ENCODE data around the gene WDR93. TPM values are rescaled to one million over a fixed set of nuclear protein-coding genes. Genes with fewer than 3 reads are reported as not detected.
A peak's percentile ranks its signal among the peaks of the same experiment; 100 is the strongest.
"Not testable (repeated sequence)": the region's sequence is repeated elsewhere in the genome, so short reads cannot be mapped to it uniquely, and the experiment has no call there.

Gene WDR93
- total and polyA plus RNA-seq, 4 donors: 0.08 TPM; not detected in 2

DNA sequence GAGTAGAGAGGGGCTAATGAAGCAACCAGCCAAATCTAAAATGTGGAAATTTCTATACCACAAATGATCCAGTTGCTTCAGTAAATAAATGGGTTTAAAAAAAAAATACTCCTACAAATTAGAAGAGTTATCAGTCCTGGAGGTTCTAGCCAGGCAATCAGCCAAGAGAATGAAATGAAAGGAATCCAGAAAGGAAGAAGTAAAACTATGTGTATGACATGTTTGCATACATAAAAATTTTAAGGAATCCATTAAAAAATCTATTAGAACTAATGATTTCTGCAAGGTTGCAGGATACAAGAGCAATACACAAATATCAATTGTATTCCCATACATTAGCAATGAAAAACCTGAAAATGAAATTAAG, 95.1 kb downstream of the WDR93 start:
- no peak overlapping the region for H3K27ac ChIP-seq (ENCODE audit: low read depth in 1 of 2, low read length in 2 of 2)
- H3K36me3 ChIP-seq (ENCODE audit: control insufficient read depth in 4 of 4, insufficient read depth in 3 of 4, low read depth in 1 of 4, low read length in 3 of 4): peaks cover 14 to 27% (median 17%) of the 10 kb centered on the region in 4 donors
- H3K9ac ChIP-seq (ENCODE audit: low read depth in 1 of 2, low read length in 2 of 2): no peak overlapping the region
- no peaks in the 10 kb centered on the region for H3K9me3 ChIP-seq (ENCODE audit: control insufficient read depth in 4 of 4, low read length in 3 of 4)
- H3K27me3 ChIP-seq (ENCODE audit: control insufficient read depth in 4 of 4, insufficient read depth in 4 of 4, low read length in 3 of 4): no peaks in the 10 kb centered on the region
- no peak for TF ChIP-seq RXRA (IDR thresholded peaks at IDR 0.05)
- no peak for TF ChIP-seq FOXA2 (IDR thresholded peaks at IDR 0.05)
- TF ChIP-seq EGR1 (IDR thresholded peaks at IDR 0.05; ENCODE audit: low read depth in 2 of 2): no peak
- peak in 1 of 2 donors; percentile 1 for TF ChIP-seq HNF4A (conservative IDR thresholded peaks at IDR 0.05)
- TF ChIP-seq, protein P1, sequence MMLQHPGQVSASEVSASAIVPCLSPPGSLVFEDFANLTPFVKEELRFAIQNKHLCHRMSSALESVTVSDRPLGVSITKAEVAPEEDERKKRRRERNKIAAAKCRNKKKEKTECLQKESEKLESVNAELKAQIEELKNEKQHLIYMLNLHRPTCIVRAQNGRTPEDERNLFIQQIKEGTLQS (IDR thresholded peaks at IDR 0.05): no peak
- no peak for TF ChIP-seq JUND (IDR thresholded peaks at IDR 0.05)
- DNase-seq (ENCODE audit: low spot score): no peak
- H3K4me1 ChIP-seq (ENCODE audit: control insufficient read depth in 4 of 4, insufficient read depth in 4 of 4, low read length in 3 of 4): peaks cover 5 to 35% (median 25%) of the 10 kb centered on the region in 4 donors
- no peak overlapping the region for H3K4me3 ChIP-seq (ENCODE audit: low read depth in 1 of 3, low read length in 3 of 3)

DNA sequence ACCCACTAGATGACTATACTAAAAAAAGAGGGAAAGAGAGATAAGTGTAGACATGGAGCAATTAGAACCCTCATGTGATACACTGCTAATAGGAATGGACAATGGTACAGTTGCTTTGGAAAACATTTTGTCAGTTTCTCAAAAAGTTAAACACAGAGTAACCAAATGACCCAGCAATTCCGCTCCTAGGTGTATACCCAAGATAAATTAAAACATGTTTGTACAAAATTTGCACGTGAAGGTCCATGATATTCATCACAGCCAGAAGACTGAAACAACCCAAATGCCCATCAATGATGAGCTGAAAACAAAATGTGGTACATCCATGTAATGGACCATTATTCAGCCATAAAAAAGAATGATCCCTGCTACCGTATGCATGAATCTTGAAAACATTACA, 97.3 kb downstream of the WDR93 start:
- no peak overlapping the region for H3K9ac ChIP-seq (ENCODE audit: low read depth in 1 of 2, low read length in 2 of 2)
- no peaks in the 10 kb centered on the region for H3K9me3 ChIP-seq (ENCODE audit: control insufficient read depth in 4 of 4, low read length in 3 of 4)
- TF ChIP-seq RAD21 (IDR thresholded peaks at IDR 0.05) (no peak), HNF4A (conservative IDR thresholded peaks at IDR 0.05) (no peak)
- TF ChIP-seq, protein P2, sequence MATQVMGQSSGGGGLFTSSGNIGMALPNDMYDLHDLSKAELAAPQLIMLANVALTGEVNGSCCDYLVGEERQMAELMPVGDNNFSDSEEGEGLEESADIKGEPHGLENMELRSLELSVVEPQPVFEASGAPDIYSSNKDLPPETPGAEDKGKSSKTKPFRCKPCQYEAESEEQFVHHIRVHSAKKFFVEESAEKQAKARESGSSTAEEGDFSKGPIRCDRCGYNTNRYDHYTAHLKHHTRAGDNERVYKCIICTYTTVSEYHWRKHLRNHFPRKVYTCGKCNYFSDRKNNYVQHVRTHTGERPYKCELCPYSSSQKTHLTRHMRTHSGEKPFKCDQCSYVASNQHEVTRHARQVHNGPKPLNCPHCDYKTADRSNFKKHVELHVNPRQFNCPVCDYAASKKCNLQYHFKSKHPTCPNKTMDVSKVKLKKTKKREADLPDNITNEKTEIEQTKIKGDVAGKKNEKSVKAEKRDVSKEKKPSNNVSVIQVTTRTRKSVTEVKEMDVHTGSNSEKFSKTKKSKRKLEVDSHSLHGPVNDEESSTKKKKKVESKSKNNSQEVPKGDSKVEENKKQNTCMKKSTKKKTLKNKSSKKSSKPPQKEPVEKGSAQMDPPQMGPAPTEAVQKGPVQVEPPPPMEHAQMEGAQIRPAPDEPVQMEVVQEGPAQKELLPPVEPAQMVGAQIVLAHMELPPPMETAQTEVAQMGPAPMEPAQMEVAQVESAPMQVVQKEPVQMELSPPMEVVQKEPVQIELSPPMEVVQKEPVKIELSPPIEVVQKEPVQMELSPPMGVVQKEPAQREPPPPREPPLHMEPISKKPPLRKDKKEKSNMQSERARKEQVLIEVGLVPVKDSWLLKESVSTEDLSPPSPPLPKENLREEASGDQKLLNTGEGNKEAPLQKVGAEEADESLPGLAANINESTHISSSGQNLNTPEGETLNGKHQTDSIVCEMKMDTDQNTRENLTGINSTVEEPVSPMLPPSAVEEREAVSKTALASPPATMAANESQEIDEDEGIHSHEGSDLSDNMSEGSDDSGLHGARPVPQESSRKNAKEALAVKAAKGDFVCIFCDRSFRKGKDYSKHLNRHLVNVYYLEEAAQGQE (IDR thresholded peaks at IDR 0.05): no peak
- TF ChIP-seq, protein P3, sequence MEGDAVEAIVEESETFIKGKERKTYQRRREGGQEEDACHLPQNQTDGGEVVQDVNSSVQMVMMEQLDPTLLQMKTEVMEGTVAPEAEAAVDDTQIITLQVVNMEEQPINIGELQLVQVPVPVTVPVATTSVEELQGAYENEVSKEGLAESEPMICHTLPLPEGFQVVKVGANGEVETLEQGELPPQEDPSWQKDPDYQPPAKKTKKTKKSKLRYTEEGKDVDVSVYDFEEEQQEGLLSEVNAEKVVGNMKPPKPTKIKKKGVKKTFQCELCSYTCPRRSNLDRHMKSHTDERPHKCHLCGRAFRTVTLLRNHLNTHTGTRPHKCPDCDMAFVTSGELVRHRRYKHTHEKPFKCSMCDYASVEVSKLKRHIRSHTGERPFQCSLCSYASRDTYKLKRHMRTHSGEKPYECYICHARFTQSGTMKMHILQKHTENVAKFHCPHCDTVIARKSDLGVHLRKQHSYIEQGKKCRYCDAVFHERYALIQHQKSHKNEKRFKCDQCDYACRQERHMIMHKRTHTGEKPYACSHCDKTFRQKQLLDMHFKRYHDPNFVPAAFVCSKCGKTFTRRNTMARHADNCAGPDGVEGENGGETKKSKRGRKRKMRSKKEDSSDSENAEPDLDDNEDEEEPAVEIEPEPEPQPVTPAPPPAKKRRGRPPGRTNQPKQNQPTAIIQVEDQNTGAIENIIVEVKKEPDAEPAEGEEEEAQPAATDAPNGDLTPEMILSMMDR (IDR thresholded peaks at IDR 0.05; ENCODE audit: low read depth, low read length, missing input control): no peak
- 95% methylated on average over 3 of the region's 3 CpGs for WGBS
- H3K27ac ChIP-seq (ENCODE audit: low read depth in 1 of 2, low read length in 2 of 2): no peak overlapping the region
- peaks cover 24 to 48% (median 31%) of the 10 kb centered on the region in 4 donors for H3K36me3 ChIP-seq (ENCODE audit: control insufficient read depth in 4 of 4, insufficient read depth in 3 of 4, low read depth in 1 of 4, low read length in 3 of 4)
- no peaks in the 10 kb centered on the region for H3K27me3 ChIP-seq (ENCODE audit: control insufficient read depth in 4 of 4, insufficient read depth in 4 of 4, low read length in 3 of 4)
- no peak for DNase-seq (ENCODE audit: low spot score)
- H3K4me3 ChIP-seq (ENCODE audit: low read depth in 1 of 3, low read length in 3 of 3): no peak overlapping the region
- peaks cover 5 to 23% (median 20%) of the 10 kb centered on the region in 4 donors for H3K4me1 ChIP-seq (ENCODE audit: control insufficient read depth in 4 of 4, insufficient read depth in 4 of 4, low read length in 3 of 4)

DNA sequence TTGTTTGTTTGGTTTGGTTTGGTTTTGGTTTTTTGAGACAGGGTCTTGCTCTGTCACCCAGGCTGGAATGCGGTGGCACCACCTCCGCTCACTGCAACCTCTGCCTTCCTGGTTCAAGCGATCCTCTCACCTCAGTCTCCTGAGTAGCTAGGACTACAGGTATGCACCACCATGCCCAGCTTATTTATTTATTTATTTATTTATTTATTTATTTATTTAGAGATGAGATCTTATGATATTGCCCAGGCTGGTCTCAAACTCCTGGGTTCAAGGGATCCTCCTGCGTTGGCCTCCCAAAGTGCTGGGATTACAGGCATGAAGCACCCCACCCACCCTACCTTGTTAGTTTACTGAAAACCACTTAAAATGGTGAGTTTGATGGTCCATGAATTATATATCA, 98.0 kb downstream of the WDR93 start:
- WGBS: 98% methylated on average over 4 of the region's 4 CpGs
- Histone ChIP-seq H3K36me3 (ENCODE audit: control insufficient read depth in 4 of 4, insufficient read depth in 3 of 4, low read depth in 1 of 4, low read length in 3 of 4) (peaks cover 24 to 51% (median 33%) of the 10 kb centered on the region in 4 donors), H3K4me1 (ENCODE audit: control insufficient read depth in 4 of 4, insufficient read depth in 4 of 4, low read length in 3 of 4) (peaks cover 5 to 23% (median 20%) of the 10 kb centered on the region in 4 donors)
- not testable (repeated sequence) for H3K9ac ChIP-seq (ENCODE audit: low read depth in 1 of 2, low read length in 2 of 2); H3K9me3 ChIP-seq (ENCODE audit: control insufficient read depth in 4 of 4, low read length in 3 of 4); DNase-seq (ENCODE audit: low spot score); H3K27me3 ChIP-seq (ENCODE audit: control insufficient read depth in 4 of 4, insufficient read depth in 4 of 4, low read length in 3 of 4); H3K4me3 ChIP-seq (ENCODE audit: low read depth in 1 of 3, low read length in 3 of 3); H3K27ac ChIP-seq (ENCODE audit: low read depth in 1 of 2, low read length in 2 of 2)
